ENCODE data around the gene MYO3B.

GRCh38 chr2:170514140-170514539 lies 336.2 kb downstream of the MYO3B start:
- TF ChIP-seq EZH2 (IDR thresholded peaks at IDR 0.05) = no peak
- TF ChIP-seq POLR2AphosphoS5 (IDR thresholded peaks at IDR 0.05; ENCODE audit: borderline replicate concordance, low read depth, low read length) = no peak
- no peak for TF ChIP-seq FOXP2 (optimal IDR thresholded peaks at IDR 0.05; ENCODE audit: control extremely low read depth, extremely low read length, insufficient read depth)
